Activated T-cell treated with anti-CD3 and anti-CD28 coated beads, Interleukin-2, amount 50 U/mL, for 72 hours (primary cell): ENCODE measurements around the gene NAV2. TPM values are rescaled to one million over a fixed set of nuclear protein-coding genes. Genes with fewer than 3 reads are reported as not detected.
"Not testable (repeated sequence)": the region's sequence is repeated elsewhere in the genome, so short reads cannot be mapped to it uniquely, and the experiment has no call there.

Experiments used
- ATAC-seq, 2 donors: fragments of 150-1000 bp; cut with Tn5 transposase; replicated peaks in 1 of 2; 2 replicates each; pipeline ENCODE4 v1.10.0; 2021; ENCODE audit warnings: moderate library complexity in 2 of 2, mild to moderate bottlenecking in 1 of 2
- DNase-seq, 2 donors: peaks; one replicate each; pipeline ENCODE4 v3.0.0; 2021 to 2022; ENCODE audit warnings: mixed read lengths in 1 of 2
- H3K27ac Mint-ChIP-seq: one replicate; pipeline ENCODE4 v1.8.0; 2022; ENCODE audit warnings: mild to moderate bottlenecking, moderate library complexity, mixed read lengths
- H3K27me3 Mint-ChIP-seq: one replicate; pipeline ENCODE4 v1.8.0; 2022; ENCODE audit warnings: low read depth, mixed read lengths
- H3K36me3 Mint-ChIP-seq, 2 donors: one replicate each; pipeline ENCODE4 v1.8.0; 2022; ENCODE audit warnings: mixed read lengths in 2 of 2, mild to moderate bottlenecking in 1 of 2; ENCODE audit not compliant: insufficient read depth in 2 of 2
- H3K4me1 Mint-ChIP-seq: one replicate; pipeline ENCODE4 v1.8.0; 2022; ENCODE audit warnings: low read depth, mixed read lengths
- H3K4me3 Mint-ChIP-seq, 2 donors: one replicate each; pipeline ENCODE4 v1.8.0; 2022; ENCODE audit warnings: mild to moderate bottlenecking in 2 of 2, mixed read lengths in 2 of 2, moderate library complexity in 2 of 2
- H3K9me3 Mint-ChIP-seq, 2 donors: one replicate each; pipeline ENCODE4 v1.8.0; 2022; ENCODE audit warnings: mixed read lengths in 2 of 2
- total RNA-seq, 2 donors: library from RNA; stranded (reverse); gene quantifications; one replicate each; pipeline ENCODE4 v1.2.3, GENCODE V29; 2022

The NAV2 gene
- total RNA-seq, 2 donors from 2014 or later: 1.8 to 2.0 TPM

DNA sequence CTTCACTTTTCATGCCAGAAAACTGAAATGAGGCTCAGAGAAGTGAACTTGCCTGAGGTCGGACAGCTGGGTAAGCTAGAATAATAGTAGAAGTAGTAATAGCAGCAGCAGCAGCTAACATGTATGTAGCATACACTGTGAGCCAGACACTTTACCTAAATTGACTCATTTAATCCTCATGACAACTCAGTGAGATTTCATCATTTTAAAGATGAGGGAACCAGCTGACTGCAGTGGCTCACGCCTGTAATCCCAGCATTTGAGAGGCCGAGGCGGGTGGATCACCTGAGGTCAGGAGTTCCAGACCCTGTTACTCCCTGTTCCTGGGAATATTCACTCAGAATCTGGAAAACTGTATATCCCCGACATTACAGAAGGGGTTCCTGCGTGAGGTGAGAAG lies 293.1 kb downstream of the NAV2 start:
- Mint-ChIP-seq H3K9me3 (no peaks in the 10 kb centered on the region), H3K4me1 (peaks cover 5% of the 10 kb centered on the region), H3K4me3 (no peak overlapping the region), H3K27ac (no peak overlapping the region), H3K36me3 (no peaks in the 10 kb centered on the region), H3K27me3 (peaks cover 18% of the 10 kb centered on the region)
- peak; percentile 57 to 63 for ATAC-seq
- no peak for DNase-seq

DNA sequence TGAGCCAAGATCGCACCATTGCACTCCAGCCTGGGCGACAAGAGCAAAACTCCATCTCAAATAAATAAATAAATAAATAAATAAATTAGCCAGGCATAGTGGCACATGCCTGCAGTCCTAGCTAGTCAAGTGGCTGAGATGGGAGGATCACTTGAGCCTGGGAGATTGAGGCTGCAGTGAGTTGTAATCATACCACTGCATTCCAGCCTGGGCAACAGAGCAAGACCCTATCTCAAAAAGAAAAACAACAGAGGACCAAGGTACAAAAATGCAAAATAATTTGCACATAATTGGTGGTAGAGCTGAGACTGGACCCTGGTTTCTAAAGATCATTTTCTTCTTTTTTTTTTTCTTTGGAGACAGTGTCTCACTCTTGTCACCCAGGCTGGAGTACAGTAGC lies 294.0 kb downstream of the NAV2 start:
- not testable (repeated sequence) for ATAC-seq, H3K36me3 Mint-ChIP-seq, H3K4me1 Mint-ChIP-seq, DNase-seq, H3K27ac Mint-ChIP-seq, H3K4me3 Mint-ChIP-seq, H3K9me3 Mint-ChIP-seq
- H3K27me3 Mint-ChIP-seq: peaks cover 13% of the 10 kb centered on the region

DNA sequence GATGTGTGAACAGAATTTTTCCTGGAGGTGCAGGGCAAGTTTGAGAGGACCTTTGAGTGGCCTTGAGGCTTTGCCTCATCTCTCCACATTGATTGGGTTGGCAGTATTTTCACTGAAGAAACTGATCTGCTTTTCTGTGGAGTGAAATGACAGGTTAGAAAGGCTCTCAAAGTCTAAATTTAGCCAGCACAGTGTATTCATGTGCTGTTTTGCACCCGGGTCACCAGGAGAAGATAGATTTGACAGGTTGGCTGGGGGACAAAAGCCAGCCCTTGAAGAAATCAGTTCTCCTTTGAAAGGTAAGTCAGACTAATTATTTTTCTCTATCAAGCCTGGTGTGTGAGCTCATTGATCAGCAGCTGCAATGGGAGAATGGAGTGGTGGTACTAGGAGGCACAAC lies 294.7 kb downstream of the NAV2 start:
- Mint-ChIP-seq H3K4me1 (peaks cover 5% of the 10 kb centered on the region), H3K9me3 (no peaks in the 10 kb centered on the region), H3K4me3 (no peak overlapping the region), H3K36me3 (no peaks in the 10 kb centered on the region), H3K27me3 (peaks cover 8% of the 10 kb centered on the region), H3K27ac (no peak overlapping the region)
- ATAC-seq (no peak), DNase-seq (no peak)

DNA sequence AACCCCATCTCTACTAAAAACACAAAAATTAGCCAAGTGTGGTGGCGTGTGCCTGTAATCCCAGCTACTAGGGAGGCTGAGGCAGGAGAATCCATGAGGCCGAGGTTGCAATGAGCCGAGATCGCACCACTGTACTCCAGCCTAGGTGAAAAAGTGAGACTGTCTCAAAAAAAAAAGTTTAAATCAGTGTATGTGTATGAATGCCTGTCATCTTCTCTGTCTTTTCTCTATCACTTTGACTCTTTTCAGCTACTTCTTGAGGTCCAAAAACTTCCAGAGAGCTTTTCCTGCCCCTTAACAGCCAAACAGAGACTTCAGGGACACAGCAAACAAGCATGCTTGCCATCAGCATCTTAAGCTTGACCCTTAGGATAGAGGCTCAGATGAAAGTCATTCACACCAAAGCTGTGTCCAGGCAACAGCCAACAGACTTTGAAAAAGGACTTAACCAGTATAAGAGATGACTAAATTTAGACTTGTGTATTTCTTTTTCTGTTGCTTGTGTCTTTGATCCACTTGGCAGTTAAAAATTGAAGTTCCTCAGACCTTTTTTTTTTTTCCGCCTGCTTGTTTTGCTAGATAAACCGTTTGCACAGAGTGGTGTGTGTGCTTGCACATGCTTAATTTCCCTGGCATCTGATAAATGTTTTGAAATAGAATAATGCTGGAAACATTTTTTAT lies 295.7 kb downstream of the NAV2 start:
- H3K36me3 Mint-ChIP-seq: no peaks in the 10 kb centered on the region
- no peak for DNase-seq
- no peak overlapping the region for H3K27ac Mint-ChIP-seq
- no peaks in the 10 kb centered on the region for H3K9me3 Mint-ChIP-seq
- H3K4me1 Mint-ChIP-seq: peaks cover 3% of the 10 kb centered on the region
- H3K4me3 Mint-ChIP-seq: no peak overlapping the region
- ATAC-seq: no peak
- H3K27me3 Mint-ChIP-seq: peaks cover 5% of the 10 kb centered on the region

DNA sequence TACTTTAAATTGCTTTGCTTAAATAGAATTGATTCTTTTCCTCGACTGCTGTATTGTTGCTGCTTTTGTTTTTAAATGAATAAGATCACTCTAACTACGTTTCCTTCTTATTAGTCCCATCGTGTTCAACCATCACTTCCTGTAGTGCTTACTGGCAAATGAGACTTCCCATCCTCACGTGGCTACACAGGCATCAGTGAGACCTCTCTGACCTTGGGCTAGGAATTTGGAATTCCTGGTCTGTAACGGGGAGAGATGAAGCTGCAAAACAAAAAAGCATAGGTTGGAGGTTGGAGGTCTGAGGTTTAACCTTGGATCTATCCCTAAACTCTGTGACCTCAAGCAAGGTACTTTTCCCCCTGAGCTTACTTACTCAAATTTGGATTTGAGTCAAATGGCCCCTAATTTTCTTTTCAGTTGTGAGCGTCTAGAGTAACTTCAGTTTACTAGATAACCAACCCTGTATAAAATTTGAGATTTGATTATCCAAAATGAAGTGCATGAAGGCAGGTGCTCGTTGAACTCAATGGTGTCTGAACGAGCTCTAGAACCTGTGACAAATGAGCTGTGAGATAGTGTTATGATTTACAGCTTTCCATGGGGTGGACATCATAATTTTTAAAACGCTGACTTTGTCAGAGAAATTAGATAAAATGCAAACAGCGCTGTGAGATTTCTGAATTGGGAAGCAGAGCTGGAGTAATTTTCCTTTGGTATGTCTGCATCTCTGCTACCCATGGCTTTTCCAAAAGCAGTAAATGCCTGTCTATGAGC lies 296.4 kb downstream of the NAV2 start:
- ATAC-seq: no peak
- no peak for DNase-seq
- H3K27me3 Mint-ChIP-seq: peaks cover 8% of the 10 kb centered on the region
- no peaks in the 10 kb centered on the region for H3K36me3 Mint-ChIP-seq
- H3K9me3 Mint-ChIP-seq: no peaks in the 10 kb centered on the region
- no peak overlapping the region for H3K27ac Mint-ChIP-seq
- H3K4me3 Mint-ChIP-seq: no peak overlapping the region
- no peaks in the 10 kb centered on the region for H3K4me1 Mint-ChIP-seq

DNA sequence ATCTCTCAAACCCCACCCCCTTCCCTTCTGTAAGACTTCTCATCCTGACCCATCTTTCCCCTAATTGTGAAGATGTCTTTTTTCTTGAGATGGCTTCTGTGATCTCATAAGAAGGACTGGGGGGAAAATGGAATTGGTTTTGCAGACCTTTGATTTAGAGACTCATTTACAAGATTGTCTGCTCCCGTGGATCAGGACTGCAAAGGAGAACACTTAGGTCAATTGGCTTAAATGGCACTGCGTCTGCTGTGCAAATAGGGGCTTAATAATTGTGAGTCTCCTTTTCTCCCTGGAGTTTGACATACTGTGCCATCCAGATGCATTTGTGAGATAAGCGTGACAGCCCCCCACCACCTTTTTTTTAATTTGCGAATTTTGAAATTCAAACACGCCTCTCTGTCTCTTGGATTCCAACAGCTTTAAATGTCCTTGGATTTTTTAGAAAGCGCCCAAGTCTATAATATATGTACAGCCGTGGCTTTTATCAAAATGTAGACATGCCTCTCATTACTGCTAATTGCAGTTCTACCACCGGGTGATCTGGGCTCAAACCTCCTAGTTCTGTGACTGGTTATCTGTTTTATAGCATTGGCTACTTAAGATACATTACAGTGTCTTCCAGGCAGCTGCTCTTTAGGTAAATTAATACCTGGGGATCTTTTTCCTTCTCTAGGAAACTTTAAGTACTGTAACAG lies 297.7 kb downstream of the NAV2 start:
- Mint-ChIP-seq H3K4me3 (no peak overlapping the region), H3K27me3 (peaks cover 14% of the 10 kb centered on the region), H3K27ac (no peak overlapping the region)

DNA sequence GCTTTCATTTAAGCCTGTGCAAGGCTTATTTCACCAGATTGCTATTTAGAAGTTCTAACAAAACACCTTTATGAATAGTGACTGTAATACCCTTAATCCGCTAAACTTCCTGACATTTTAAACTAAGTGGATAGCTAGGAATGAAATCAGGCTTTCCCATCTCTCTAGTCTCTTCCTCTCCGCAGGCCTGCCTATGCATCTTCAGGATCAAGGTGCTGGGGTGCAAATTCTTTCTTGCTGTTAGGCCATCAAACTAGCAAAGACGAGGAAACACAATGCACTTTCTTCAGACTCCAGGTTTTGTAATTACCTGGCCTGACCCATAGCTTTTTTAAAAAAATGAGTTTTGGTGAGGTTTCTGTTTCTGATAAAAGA lies 298.2 kb downstream of the NAV2 start:
- ATAC-seq: no peak
- Mint-ChIP-seq H3K27ac (no peak overlapping the region), H3K27me3 (peaks cover 18% of the 10 kb centered on the region), H3K4me3 (no peak overlapping the region), H3K36me3 (no peaks in the 10 kb centered on the region), H3K4me1 (no peaks in the 10 kb centered on the region), H3K9me3 (no peaks in the 10 kb centered on the region)
- no peak for DNase-seq

More for the DNA sequence above, 297.7 kb downstream of the NAV2 start:
- Mint-ChIP-seq H3K9me3 (no peaks in the 10 kb centered on the region), H3K36me3 (no peaks in the 10 kb centered on the region), H3K4me1 (no peaks in the 10 kb centered on the region)
- no peak for ATAC-seq
- DNase-seq: no peak

DNA sequence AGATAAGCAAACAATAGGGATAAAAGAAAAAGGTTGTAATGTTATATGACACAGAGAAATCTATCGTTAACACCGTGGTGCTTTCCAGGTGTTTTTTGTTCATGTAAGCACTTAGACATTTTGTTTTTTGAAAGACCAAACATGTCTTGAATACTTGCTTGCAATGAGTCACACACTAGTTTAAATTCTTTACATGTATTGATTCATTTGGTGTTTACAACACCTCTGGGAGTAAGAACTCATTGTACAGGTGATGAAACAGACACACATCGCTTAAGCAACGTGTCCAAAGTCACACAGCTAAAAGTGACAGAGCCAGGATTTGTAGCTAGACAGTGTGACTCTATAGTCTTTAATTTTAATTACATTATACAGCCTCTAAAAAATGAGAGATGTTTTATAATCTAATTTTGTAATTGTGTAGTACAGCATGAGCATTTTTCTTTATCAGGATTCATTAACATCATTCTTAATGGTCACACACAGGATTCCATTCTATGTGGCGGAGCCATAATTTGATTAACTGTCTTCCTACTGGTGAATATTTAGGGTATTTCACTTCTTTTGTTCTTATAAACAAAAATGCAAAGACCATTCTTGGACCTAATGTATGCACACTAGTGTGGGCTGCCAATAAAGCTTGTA lies 298.8 kb downstream of the NAV2 start:
- H3K4me1 Mint-ChIP-seq: no peaks in the 10 kb centered on the region
- H3K36me3 Mint-ChIP-seq: no peaks in the 10 kb centered on the region
- ATAC-seq (peak; percentile 59 to 60), DNase-seq (no peak)
- H3K27me3 Mint-ChIP-seq: peaks cover 18% of the 10 kb centered on the region
- H3K27ac Mint-ChIP-seq: no peak overlapping the region
- H3K9me3 Mint-ChIP-seq: no peaks in the 10 kb centered on the region
- H3K4me3 Mint-ChIP-seq: no peak overlapping the region

DNA sequence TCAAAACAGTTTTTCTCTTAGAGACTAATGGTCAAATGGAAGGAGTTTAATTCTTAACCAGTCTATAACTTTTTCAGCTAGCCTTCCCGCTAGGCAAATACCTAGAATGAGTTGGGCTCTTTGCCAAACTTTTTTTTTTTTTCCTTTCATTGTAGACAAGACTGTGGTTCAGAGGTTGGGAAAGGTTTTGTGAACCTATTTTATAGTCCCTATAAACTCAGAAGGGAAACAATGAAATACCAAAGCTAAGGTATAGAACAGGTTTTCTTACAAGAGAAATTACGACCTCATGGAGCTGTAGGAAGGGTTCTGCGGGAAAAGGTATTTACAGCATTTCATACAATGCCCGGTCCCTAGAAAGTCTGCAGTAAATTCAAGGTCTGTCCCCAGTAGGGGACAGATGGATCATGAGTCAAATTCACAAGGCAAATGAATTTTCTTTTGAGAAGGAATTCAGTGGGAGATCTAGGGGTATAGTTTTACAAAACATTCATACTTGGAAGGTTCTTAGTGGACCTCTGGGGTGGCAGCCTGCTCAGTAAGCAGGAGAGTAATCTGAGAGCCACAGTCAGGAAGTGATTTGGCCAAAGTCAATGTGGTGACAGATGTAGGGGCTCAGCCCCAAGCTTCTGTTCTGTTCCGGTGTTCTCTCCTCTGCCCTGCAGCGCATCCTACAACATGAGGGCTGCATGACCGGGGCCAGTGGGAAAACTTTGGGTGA lies 300.9 kb downstream of the NAV2 start:
- ATAC-seq (no peak), DNase-seq (no peak)
- H3K27ac Mint-ChIP-seq: no peak overlapping the region
- no peaks in the 10 kb centered on the region for H3K36me3 Mint-ChIP-seq
- H3K4me3 Mint-ChIP-seq: no peak overlapping the region
- peaks cover 24% of the 10 kb centered on the region for H3K27me3 Mint-ChIP-seq
- H3K9me3 Mint-ChIP-seq: no peaks in the 10 kb centered on the region
- H3K4me1 Mint-ChIP-seq: no peaks in the 10 kb centered on the region

DNA sequence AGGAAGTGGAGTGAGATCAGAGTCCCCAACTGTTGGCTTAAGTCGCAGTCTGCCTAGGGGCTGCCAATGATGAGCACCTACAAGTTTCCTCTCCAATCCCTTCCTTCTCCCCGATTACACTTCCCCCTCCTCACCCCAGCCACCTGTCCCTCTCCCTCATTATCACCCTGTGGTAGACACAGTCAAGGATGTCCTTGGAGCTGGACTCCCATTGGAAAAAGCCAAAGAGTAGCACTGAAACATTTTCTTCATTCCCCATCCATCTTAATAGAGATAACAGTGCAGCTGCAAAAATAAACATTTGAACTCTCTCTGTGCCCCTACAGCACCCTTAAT lies 301.4 kb downstream of the NAV2 start:
- no peak overlapping the region for H3K27ac Mint-ChIP-seq
- H3K36me3 Mint-ChIP-seq: no peaks in the 10 kb centered on the region
- DNase-seq: no peak
- H3K4me3 Mint-ChIP-seq: no peak overlapping the region
- H3K4me1 Mint-ChIP-seq: no peaks in the 10 kb centered on the region
- no peaks in the 10 kb centered on the region for H3K9me3 Mint-ChIP-seq
- peaks cover 24% of the 10 kb centered on the region for H3K27me3 Mint-ChIP-seq
- ATAC-seq: no peak

DNA sequence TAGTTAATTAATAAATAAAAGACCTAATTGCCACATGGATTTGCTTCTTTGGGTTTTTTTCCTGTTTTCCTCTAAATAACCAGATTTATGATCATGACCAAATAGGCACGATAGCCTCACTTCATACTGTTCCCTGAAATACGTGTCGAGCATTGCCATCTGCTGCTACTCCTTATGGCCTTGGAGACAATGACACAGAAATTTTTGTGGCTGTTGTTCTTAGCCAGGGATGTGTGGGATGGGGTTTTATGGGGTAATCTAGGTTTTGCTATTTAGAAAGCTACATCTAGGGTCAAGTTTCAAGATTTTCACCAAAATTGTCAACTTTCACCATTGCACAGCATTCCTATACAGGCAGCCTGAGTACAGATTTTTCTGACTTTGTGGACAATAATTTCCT lies 302.5 kb downstream of the NAV2 start:
- H3K27ac Mint-ChIP-seq: no peak overlapping the region
- H3K36me3 Mint-ChIP-seq: no peaks in the 10 kb centered on the region
- no peaks in the 10 kb centered on the region for H3K9me3 Mint-ChIP-seq
- no peak overlapping the region for H3K4me3 Mint-ChIP-seq
- ATAC-seq (no peak), DNase-seq (no peak)
- H3K27me3 Mint-ChIP-seq: peaks cover 24% of the 10 kb centered on the region
- H3K4me1 Mint-ChIP-seq: no peaks in the 10 kb centered on the region

DNA sequence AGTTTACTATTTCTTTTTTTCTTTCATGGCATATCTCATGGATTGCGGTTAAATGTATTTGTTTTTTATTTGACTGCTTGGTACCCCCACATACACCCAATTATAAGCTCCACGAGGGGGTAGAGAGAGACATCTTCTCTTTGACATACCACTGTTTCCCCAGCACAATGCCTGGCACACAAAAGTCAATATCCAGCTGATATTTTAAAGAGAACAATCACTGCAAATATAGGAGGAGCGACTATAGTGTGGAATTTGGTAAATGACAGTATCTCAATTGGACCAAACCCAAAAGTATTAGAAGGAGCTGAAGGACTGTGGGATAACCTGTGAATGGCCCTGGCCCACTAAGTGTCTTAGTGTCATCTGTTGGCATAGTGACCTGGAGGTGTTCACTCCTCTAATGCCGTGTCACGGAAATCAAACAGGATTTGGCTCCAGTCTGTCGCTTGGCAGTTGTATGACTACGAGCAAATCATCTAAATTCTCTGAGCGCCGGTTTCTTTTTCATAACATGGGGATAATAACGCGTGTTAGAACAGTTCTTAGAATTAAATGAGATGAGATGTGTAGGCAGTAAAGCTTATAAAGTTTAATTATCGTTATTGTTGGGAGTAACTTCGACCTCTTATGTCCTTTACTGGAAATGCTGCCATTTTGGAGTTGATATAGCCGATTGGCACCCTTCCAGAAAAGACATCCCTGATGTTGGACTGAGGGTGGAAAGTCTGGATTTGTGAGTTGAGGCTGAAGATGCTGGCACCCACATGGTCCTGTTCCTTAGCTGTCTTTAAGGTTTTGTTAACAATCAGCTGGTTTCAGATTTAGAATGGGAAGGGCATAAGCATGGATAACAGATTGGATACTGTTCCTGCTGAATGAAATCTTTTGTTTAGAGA lies 303.1 kb downstream of the NAV2 start:
- no peaks in the 10 kb centered on the region for H3K36me3 Mint-ChIP-seq
- no peaks in the 10 kb centered on the region for H3K9me3 Mint-ChIP-seq
- H3K27me3 Mint-ChIP-seq: peaks cover 24% of the 10 kb centered on the region
- H3K4me3 Mint-ChIP-seq: no peak overlapping the region
- H3K27ac Mint-ChIP-seq: no peak overlapping the region
- H3K4me1 Mint-ChIP-seq: no peaks in the 10 kb centered on the region
- DNase-seq: no peak
- no peak for ATAC-seq
